BLaER1 (cell line): ENCODE results near the gene ARSI.

Source experiments
- H3K27ac ChIP-seq: shearing (Covaris generic); formaldehyde crosslinking; 2 replicates; pipeline ENCODE4 v1.8.1; 2022
- H3K27me3 ChIP-seq: shearing (Covaris generic); formaldehyde crosslinking; 2 replicates; pipeline ENCODE4 v1.8.1; 2022
- H3K36me3 ChIP-seq: shearing (Covaris generic); formaldehyde crosslinking; 2 replicates; pipeline ENCODE4 v1.8.1; 2022
- H3K4me1 ChIP-seq: shearing (Covaris generic); formaldehyde crosslinking; 2 replicates; pipeline ENCODE4 v1.8.1; 2022
- H3K4me2 ChIP-seq: shearing (Covaris generic); formaldehyde crosslinking; 2 replicates; pipeline ENCODE4 v1.8.1; 2022
- H3K4me3 ChIP-seq: shearing (Covaris generic); formaldehyde crosslinking; 2 replicates; pipeline ENCODE4 v1.8.1; 2022
- H3K9ac ChIP-seq: shearing (Covaris generic); formaldehyde crosslinking; 2 replicates; pipeline ENCODE4 v1.8.1; 2022
- H3K9me3 ChIP-seq: shearing (Covaris generic); formaldehyde crosslinking; 2 replicates; pipeline ENCODE4 v1.8.1; 2022
- H4K20me1 ChIP-seq: shearing (Covaris generic); formaldehyde crosslinking; 2 replicates; pipeline ENCODE4 v1.8.1; 2022
- Cebpa-rat ChIP-seq: shearing (Covaris generic); IDR thresholded peaks from 2 replicates; pipeline ENCODE4 v1.8.1; 2022

The ARSI gene

DNA sequence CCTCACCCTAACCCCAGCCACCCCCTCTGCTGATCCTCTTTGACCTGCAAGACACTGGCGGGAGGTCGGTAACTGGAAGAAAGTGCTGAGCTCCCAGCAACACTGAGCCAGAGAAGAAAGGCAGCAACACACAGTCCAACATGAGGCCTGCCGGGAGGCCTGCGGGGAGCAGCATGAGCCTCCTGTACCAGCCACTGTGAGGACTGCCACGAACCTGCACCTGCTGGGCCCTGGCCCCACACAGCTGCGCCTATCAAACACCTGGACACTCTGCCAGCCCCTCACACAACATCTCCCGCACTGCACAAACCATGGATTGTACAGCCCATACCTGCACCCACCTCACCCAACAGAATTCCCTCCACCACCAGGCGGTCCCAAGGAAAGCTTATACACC lies 31.4 kb downstream of the ARSI start:
- H3K27ac ChIP-seq = no peak overlapping the region
- H3K4me2 ChIP-seq = no peak overlapping the region
- H4K20me1 ChIP-seq = no peaks in the 10 kb centered on the region
- no peak overlapping the region for H3K9ac ChIP-seq
- H3K4me3 ChIP-seq = no peak overlapping the region
- peaks cover 7% of the 10 kb centered on the region; the same call in 1 of the 2 replicates for H3K4me1 ChIP-seq
- H3K9me3 ChIP-seq = no peaks in the 10 kb centered on the region
- TF ChIP-seq Cebpa-rat = no peak
- H3K27me3 ChIP-seq = no peaks in the 10 kb centered on the region
- H3K36me3 ChIP-seq = no peaks in the 10 kb centered on the region

- H3K36me3 ChIP-seq = no peaks in the 10 kb centered on the region
- no peak overlapping the region for H3K27ac ChIP-seq
- H4K20me1 ChIP-seq = no peaks in the 10 kb centered on the region
- peaks cover 13% of the 10 kb centered on the region for H3K4me1 ChIP-seq
- H3K4me3 ChIP-seq = no peak overlapping the region
- H3K27me3 ChIP-seq = no peaks in the 10 kb centered on the region
- no peak overlapping the region for H3K9ac ChIP-seq
- H3K4me2 ChIP-seq = no peak overlapping the region
- no peak for TF ChIP-seq Cebpa-rat
- no peaks in the 10 kb centered on the region for H3K9me3 ChIP-seq
Observed at GRCh38 chr5:150270541-150271295, 32.0 kb downstream of the ARSI start.

- no peaks in the 10 kb centered on the region for H3K9me3 ChIP-seq
- H3K4me2 ChIP-seq = no peak overlapping the region
- TF ChIP-seq Cebpa-rat = no peak
- no peak overlapping the region for H3K9ac ChIP-seq
- H3K4me1 ChIP-seq = peaks cover 51% of the 10 kb centered on the region
- no peak overlapping the region for H3K4me3 ChIP-seq
- no peak overlapping the region for H3K27ac ChIP-seq
- H3K27me3 ChIP-seq = no peaks in the 10 kb centered on the region
- no peaks in the 10 kb centered on the region for H4K20me1 ChIP-seq
- H3K36me3 ChIP-seq = no peaks in the 10 kb centered on the region
Observed at GRCh38 chr5:150266871-150267291, 35.8 kb downstream of the ARSI start.

- Histone ChIP-seq H3K27me3 (no peaks in the 10 kb centered on the region), H4K20me1 (no peaks in the 10 kb centered on the region), H3K36me3 (no peaks in the 10 kb centered on the region), H3K9me3 (no peaks in the 10 kb centered on the region), H3K4me2 (peak overlapping the region; percentile 83), H3K27ac (peak overlapping the region; percentile 22; the same call in 1 of the 2 replicates), H3K9ac (no peak overlapping the region), H3K4me3 (no peak overlapping the region), H3K4me1 (peaks cover 61% of the 10 kb centered on the region)
- no peak for TF ChIP-seq Cebpa-rat
Observed at GRCh38 chr5:150265870-150266383, 36.8 kb downstream of the ARSI start.

GRCh38 chr5:150264667-150265603 lies 37.8 kb downstream of the ARSI start:
- H3K27me3 ChIP-seq = no peaks in the 10 kb centered on the region
- peaks cover 67% of the 10 kb centered on the region for H3K4me1 ChIP-seq
- TF ChIP-seq Cebpa-rat = no peak
- no peak overlapping the region for H3K4me3 ChIP-seq
- peak overlapping the region; percentile 67 for H3K27ac ChIP-seq
- no peaks in the 10 kb centered on the region for H3K36me3 ChIP-seq
- H4K20me1 ChIP-seq = no peaks in the 10 kb centered on the region
- no peak overlapping the region; the same call in 1 of the 2 replicates for H3K9ac ChIP-seq
- H3K9me3 ChIP-seq = no peaks in the 10 kb centered on the region
- H3K4me2 ChIP-seq = peak overlapping the region; percentile 83

DNA sequence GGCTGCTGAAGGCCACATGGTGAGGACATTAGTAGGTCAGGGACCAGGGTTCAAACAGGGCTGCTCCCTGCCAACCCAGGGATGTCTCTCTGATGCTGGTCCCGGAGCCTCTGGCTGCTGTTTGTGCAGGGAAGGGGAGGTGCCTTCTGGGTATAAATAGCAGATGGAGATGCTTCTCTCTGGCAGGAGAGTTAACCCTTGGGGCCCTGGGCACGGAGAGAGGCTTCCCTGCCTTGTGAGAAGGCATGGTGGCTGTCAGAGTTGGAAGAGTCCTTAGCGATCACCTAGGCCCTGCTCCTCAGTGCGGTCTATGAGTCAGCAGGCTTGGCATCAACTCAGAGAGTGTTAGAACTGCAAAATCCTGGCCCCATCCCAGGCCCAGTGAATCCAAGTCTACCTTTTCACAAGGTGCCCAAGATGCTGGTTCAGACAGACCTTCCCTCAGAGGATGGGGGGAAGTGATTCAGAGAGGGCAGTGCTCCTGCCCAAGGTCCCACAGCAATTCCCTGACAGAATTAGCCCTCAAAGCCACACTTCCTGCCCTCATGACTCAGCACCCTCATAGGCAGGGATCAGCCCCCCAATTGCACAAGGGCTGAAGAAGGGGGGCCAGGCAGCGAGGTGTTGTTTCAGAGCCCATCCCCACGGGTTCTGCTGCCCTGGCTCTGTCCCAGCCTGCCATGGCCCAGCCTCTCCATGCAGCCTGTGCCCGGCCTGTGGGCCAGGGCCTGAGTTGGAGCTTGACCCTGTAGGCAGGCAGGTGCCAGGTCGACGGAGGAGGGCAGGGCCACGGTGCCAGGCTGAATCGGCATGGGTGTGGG lies 38.7 kb downstream of the ARSI start:
- Histone ChIP-seq H3K4me2 (peak overlapping the region; percentile 83), H3K9ac (peak overlapping the region; percentile 52; the same call in 1 of the 2 replicates), H4K20me1 (no peaks in the 10 kb centered on the region), H3K4me1 (peaks cover 73% of the 10 kb centered on the region), H3K36me3 (no peaks in the 10 kb centered on the region), H3K4me3 (peak overlapping the region; percentile 51; the same call in 1 of the 2 replicates), H3K27me3 (no peaks in the 10 kb centered on the region), H3K27ac (peak overlapping the region; percentile 67), H3K9me3 (no peaks in the 10 kb centered on the region)
- TF ChIP-seq Cebpa-rat = no peak

DNA sequence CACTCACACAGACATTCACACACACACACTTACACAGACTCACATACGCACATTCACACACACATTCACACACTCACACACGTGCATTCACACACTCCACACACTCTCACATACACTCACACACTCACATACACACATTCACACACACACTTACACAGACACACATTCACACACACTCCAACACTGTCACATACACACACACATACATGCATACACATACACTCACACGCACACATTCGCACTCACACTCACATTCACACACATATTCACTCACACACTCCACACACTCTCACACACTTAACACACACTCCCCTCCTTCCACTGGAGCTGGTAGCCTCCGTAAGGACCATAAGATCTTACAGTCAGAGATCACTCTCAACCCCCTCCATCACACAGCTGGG lies 39.3 kb downstream of the ARSI start:
- H3K27ac ChIP-seq = peak overlapping the region; percentile 67

GRCh38 chr5:150262502-150262901 lies 40.2 kb downstream of the ARSI start:
- H3K4me3 ChIP-seq = no peak overlapping the region
- no peaks in the 10 kb centered on the region for H3K27me3 ChIP-seq
- no peaks in the 10 kb centered on the region for H4K20me1 ChIP-seq
- H3K9me3 ChIP-seq = no peaks in the 10 kb centered on the region
- H3K9ac ChIP-seq = no peak overlapping the region
- H3K4me2 ChIP-seq = peak overlapping the region; percentile 83
- no peaks in the 10 kb centered on the region for H3K36me3 ChIP-seq
- H3K27ac ChIP-seq = no peak overlapping the region
- no peak for TF ChIP-seq Cebpa-rat
- peaks cover 88% of the 10 kb centered on the region for H3K4me1 ChIP-seq

More for the DNA sequence above, 39.3 kb downstream of the ARSI start:
- Histone ChIP-seq H3K27me3 (no peaks in the 10 kb centered on the region), H4K20me1 (no peaks in the 10 kb centered on the region), H3K9me3 (no peaks in the 10 kb centered on the region), H3K4me2 (peak overlapping the region; percentile 83), H3K4me1 (peaks cover 79% of the 10 kb centered on the region), H3K9ac (peak overlapping the region; percentile 52; the same call in 1 of the 2 replicates), H3K36me3 (no peaks in the 10 kb centered on the region), H3K4me3 (peak overlapping the region; percentile 51; the same call in 1 of the 2 replicates)
- TF ChIP-seq Cebpa-rat = no peak

GRCh38 chr5:150261231-150261630 lies 41.5 kb downstream of the ARSI start:
- no peak overlapping the region for H3K9ac ChIP-seq
- H4K20me1 ChIP-seq = no peaks in the 10 kb centered on the region
- no peaks in the 10 kb centered on the region for H3K27me3 ChIP-seq
- H3K4me2 ChIP-seq = peak overlapping the region; percentile 83
- H3K4me1 ChIP-seq = peaks cover 100% of the 10 kb centered on the region
- no peak overlapping the region for H3K4me3 ChIP-seq
- peak overlapping the region; percentile 58; the same call in 1 of the 2 replicates for H3K27ac ChIP-seq
- TF ChIP-seq Cebpa-rat = no peak
- H3K9me3 ChIP-seq = no peaks in the 10 kb centered on the region
- no peaks in the 10 kb centered on the region for H3K36me3 ChIP-seq
